ENCODE measurements around the gene SND1.

DNA sequence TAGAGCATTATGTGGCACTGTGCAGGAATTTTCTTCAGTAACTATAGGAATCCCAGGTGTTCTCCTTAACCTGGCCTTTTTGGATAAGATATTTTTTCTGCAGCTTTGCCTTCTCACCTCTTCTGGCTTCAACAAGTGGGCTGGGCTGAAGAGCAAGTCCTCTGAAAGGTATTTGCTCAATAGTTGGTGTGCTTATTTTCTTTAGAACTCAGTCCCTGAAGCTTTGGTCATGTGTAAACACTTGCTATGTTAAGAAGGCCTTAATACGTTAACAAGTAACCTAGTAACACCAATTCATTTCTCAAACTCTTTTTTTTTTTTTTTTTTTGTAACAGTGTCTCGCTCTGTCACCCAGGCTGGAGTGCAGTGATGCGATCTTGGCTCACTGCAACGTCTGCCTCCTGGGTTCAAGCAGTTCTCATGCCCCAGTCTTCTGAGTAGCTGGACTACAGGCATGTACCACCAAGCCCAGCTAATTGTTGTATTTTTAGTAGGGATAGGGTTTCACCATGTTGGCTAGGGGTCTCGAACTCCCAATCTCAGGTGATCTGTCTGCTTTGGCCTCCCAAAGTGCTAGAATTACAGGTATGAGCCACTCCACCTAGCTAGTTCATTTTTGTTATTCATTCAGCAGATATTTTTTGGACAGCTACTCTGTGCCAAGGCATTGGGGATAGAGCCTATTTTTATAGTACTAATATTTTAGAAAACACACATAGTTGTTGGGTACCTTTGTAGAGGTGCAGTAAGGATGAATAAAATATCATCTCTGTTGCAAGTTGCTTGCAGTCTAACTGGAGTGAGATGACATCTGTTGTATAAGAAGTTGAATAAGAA is 164.6 kb downstream of the SND1 start:
- TF ChIP-seq, protein P1, sequence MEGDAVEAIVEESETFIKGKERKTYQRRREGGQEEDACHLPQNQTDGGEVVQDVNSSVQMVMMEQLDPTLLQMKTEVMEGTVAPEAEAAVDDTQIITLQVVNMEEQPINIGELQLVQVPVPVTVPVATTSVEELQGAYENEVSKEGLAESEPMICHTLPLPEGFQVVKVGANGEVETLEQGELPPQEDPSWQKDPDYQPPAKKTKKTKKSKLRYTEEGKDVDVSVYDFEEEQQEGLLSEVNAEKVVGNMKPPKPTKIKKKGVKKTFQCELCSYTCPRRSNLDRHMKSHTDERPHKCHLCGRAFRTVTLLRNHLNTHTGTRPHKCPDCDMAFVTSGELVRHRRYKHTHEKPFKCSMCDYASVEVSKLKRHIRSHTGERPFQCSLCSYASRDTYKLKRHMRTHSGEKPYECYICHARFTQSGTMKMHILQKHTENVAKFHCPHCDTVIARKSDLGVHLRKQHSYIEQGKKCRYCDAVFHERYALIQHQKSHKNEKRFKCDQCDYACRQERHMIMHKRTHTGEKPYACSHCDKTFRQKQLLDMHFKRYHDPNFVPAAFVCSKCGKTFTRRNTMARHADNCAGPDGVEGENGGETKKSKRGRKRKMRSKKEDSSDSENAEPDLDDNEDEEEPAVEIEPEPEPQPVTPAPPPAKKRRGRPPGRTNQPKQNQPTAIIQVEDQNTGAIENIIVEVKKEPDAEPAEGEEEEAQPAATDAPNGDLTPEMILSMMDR (IDR thresholded peaks at IDR 0.05), result no peak
- TF ChIP-seq POLR2A (IDR thresholded peaks at IDR 0.05), result no peak

Measured in right lobe of liver (tissue), 4 donors.